Loucy (cell line): Measurements from ENCODE around the gene RBP4.

Source experiments
- CTCF ChIP-seq: fragments of 200-600 bp; sonication (generic); conservative IDR thresholded peaks from 2 replicates; pipeline ENCODE4 v1.5.1; 2014; ENCODE audit warnings: mild to moderate bottlenecking, antibody characterized with exemption, low read length
- EZH2phosphoT487 ChIP-seq: fragments of 200-600 bp; IDR thresholded peaks from 2 replicates; pipeline ENCODE4 v1.6.1; 2018; ENCODE audit warnings: antibody characterized with exemption, mild to moderate bottlenecking, moderate library complexity, borderline replicate concordance

GRCh38 chr10:93566435-93567276 lies 34.4 kb downstream of the RBP4 start, which contains the start of gene FFAR4:
- TF ChIP-seq CTCF (no peak), EZH2phosphoT487 (no peak)
